GM21447 (cell line): ENCODE measurements around the gene CHD3.
A peak's percentile ranks its signal among the peaks of the same experiment; 100 is the strongest.

Experiments used
- ATAC-seq: cut with Tn5 transposase; IDR thresholded peaks from one replicate; pipeline ENCODE4 v1.9.1; 2021; ENCODE audit not compliant: unreplicated experiment

Gene CHD3

GRCh38 chr17:7888184-7888920, at the start of gene CHD3:
Gene CHD3 (plus strand): TSS chr17:7888789. CDS start chr17:7889001, 212 bp downstream.
- no peak for ATAC-seq

- no peak for ATAC-seq
Measured at GRCh38 chr17:7839190-7839875, 49.3 kb upstream of the CHD3 start.

GRCh38 chr17:7839876-7840261, 48.7 kb upstream of the CHD3 start:
- no peak for ATAC-seq

GRCh38 chr17:7840441-7840840, 48.1 kb upstream of the CHD3 start:
- ATAC-seq: no peak

GRCh38 chr17:7840875-7841274, 47.7 kb upstream of the CHD3 start:
- no peak for ATAC-seq

GRCh38 chr17:7841396-7841914, 47.1 kb upstream of the CHD3 start:
- peak; percentile 2 for ATAC-seq

- peak; percentile 15 for ATAC-seq
Measured at GRCh38 chr17:7841915-7842379, 46.6 kb upstream of the CHD3 start.

GRCh38 chr17:7842380-7843256, 46.0 kb upstream of the CHD3 start:
- peak; percentile 24 for ATAC-seq

- peak; percentile 4 for ATAC-seq
Measured at GRCh38 chr17:7843257-7843535, 45.4 kb upstream of the CHD3 start.

- ATAC-seq: peak; percentile 25
Measured at GRCh38 chr17:7843536-7844291, 44.9 kb upstream of the CHD3 start.

GRCh38 chr17:7844292-7845154, 44.1 kb upstream of the CHD3 start:
- peak; percentile 43 for ATAC-seq

- no peak for ATAC-seq
Measured at GRCh38 chr17:7845359-7846062, 43.1 kb upstream of the CHD3 start.

- no peak for ATAC-seq
Measured at GRCh38 chr17:7846063-7846735, 42.4 kb upstream of the CHD3 start.

- ATAC-seq: no peak
Measured at GRCh38 chr17:7846765-7847661, 41.6 kb upstream of the CHD3 start.

GRCh38 chr17:7848131-7848579, 40.4 kb upstream of the CHD3 start:
- no peak for ATAC-seq

- no peak for ATAC-seq
Measured at GRCh38 chr17:7848739-7849129, 39.9 kb upstream of the CHD3 start.

- ATAC-seq: no peak
Measured at GRCh38 chr17:7849130-7849750, 39.3 kb upstream of the CHD3 start.
